Hematopoietic multipotent progenitor cell treated with erythropoietin and hydrocortisone succinate and interleukin-3 and kit ligand, for 15 days (in vitro differentiated cells): ENCODE data around the gene ENDOU.

Experiments
- DNase-seq: peaks from one replicate; pipeline ENCODE4 v3.0.0-alpha.2; 2015; ENCODE audit warnings: low spot score

The ENDOU gene

GRCh38 chr12:47718531-47718930, 6.8 kb downstream of the ENDOU start:
- no peak for DNase-seq

GRCh38 chr12:47717443-47718193, 7.7 kb downstream of the ENDOU start:
- peak; percentile 53 for DNase-seq

- DNase-seq: no peak
Observed at GRCh38 chr12:47717046-47717442, 8.2 kb downstream of the ENDOU start.

GRCh38 chr12:47715877-47716548, 9.3 kb downstream of the ENDOU start:
- no peak for DNase-seq

- DNase-seq: peak; percentile 85
Observed at GRCh38 chr12:47715393-47715876, 9.9 kb downstream of the ENDOU start.

GRCh38 chr12:47714826-47715386, 10.4 kb downstream of the ENDOU start:
- DNase-seq: no peak

GRCh38 chr12:47712171-47712570, 13.1 kb downstream of the ENDOU start:
- no peak for DNase-seq

GRCh38 chr12:47711448-47711847, 13.8 kb downstream of the ENDOU start:
- DNase-seq: no peak

GRCh38 chr12:47710278-47710677, 15.0 kb downstream of the ENDOU start:
- no peak for DNase-seq

GRCh38 chr12:47709671-47710070, 15.6 kb downstream of the ENDOU start:
- DNase-seq: no peak

GRCh38 chr12:47709237-47709636, 16.1 kb downstream of the ENDOU start:
- no peak for DNase-seq

- no peak for DNase-seq
Observed at GRCh38 chr12:47707905-47708543, 17.3 kb downstream of the ENDOU start.

- no peak for DNase-seq
Observed at GRCh38 chr12:47707355-47707754, 17.9 kb downstream of the ENDOU start.

- peak; percentile 97 for DNase-seq
Observed at GRCh38 chr12:47705566-47706425, 19.5 kb downstream of the ENDOU start, which contains the start of gene RPAP3. Gene RPAP3, minus strand, starts transcription at chr12:47706030. Its CDS starts 3,190 bp downstream, at chr12:47702840.

- DNase-seq: no peak
Observed at GRCh38 chr12:47705229-47705565, 20.1 kb downstream of the ENDOU start.

- DNase-seq: no peak
Observed at GRCh38 chr12:47704719-47705118, 20.6 kb downstream of the ENDOU start.

- DNase-seq: no peak
Observed at GRCh38 chr12:47700263-47700662, 25.0 kb downstream of the ENDOU start.

GRCh38 chr12:47698631-47699030, 26.7 kb downstream of the ENDOU start:
- no peak for DNase-seq

- DNase-seq: no peak
Observed at GRCh38 chr12:47698055-47698454, 27.2 kb downstream of the ENDOU start.

- no peak for DNase-seq
Observed at GRCh38 chr12:47689215-47689614, 36.1 kb downstream of the ENDOU start.

- no peak for DNase-seq
Observed at GRCh38 chr12:47687636-47688035, 37.7 kb downstream of the ENDOU start.
